Measurements from ENCODE around the gene MRPS22.
A peak's percentile ranks its signal among the peaks of the same experiment; 100 is the strongest.

Gene MRPS22

GRCh38 chr3:139343895-139344856, at the start of gene MRPS22:
TSS of gene MRPS22 (plus strand) at chr3:139344020. CDS start at chr3:139344027, 7 bp downstream.
- peak; percentile 64 to 71 for DNase-seq

GRCh38 chr3:139295040-139295439, 48.8 kb upstream of the MRPS22 start:
- DNase-seq, result no peak

DNA sequence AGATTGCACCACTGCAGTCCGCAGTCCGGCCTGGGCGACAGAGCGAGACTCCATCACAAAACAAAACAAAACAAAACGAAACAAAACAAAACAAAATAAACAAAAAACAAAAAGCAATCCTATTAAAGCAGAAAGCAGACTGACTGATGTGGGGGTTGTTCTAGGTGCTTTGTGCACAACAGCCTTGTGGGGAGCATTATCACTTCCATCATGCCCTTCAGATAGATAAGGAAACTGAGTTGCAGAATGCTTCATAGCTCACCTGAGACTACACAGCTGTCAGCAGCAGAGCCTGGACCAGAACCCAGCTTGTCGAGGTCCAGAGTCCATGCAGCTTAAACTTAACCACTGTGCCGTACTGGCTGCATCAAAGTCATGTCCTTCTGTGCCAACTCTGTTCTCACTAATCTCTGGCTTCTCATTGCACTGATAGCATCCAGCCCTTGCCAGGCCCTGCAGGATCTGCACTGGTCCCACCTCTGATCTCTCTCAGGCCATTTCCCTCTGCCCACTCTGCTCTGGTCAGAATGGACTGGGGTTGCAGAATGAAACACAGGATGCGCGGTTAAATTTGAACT, 47.6 kb upstream of the MRPS22 start:
- DNase-seq, result no peak

DNA sequence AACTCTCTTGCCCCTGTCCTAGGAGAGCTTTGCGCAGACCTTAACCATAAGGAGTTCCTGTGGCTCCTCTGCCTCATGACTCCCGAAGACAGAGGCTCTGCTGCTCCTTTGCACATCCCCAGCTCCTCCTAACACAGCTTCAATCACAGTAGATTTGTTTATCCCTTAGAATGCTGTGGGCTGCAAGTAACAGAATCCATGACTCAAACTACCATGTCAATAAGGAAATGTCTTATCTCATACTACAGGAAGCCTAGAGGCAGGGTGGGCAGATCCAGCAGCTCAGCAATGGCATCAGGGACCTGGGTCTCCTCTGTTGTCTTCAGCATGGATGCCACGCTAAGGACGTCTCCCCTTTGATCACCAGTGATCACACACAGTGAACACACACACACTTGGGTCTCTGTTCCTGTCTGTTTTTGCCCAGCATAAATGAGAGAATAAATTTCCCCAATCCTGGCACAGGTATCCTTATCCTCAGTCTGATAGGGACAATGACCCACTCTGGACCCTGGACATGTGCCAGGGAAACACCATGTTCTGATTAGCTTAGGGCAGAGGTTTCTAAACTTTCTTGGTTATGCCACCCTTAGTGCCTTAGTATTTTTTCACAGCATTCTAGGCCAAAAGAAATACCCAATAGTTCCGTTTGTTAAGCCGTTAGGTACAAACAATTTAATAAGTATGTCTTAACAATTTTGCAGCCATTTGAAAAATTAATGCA, 46.1 kb upstream of the MRPS22 start:
- DNase-seq, result no peak

DNA sequence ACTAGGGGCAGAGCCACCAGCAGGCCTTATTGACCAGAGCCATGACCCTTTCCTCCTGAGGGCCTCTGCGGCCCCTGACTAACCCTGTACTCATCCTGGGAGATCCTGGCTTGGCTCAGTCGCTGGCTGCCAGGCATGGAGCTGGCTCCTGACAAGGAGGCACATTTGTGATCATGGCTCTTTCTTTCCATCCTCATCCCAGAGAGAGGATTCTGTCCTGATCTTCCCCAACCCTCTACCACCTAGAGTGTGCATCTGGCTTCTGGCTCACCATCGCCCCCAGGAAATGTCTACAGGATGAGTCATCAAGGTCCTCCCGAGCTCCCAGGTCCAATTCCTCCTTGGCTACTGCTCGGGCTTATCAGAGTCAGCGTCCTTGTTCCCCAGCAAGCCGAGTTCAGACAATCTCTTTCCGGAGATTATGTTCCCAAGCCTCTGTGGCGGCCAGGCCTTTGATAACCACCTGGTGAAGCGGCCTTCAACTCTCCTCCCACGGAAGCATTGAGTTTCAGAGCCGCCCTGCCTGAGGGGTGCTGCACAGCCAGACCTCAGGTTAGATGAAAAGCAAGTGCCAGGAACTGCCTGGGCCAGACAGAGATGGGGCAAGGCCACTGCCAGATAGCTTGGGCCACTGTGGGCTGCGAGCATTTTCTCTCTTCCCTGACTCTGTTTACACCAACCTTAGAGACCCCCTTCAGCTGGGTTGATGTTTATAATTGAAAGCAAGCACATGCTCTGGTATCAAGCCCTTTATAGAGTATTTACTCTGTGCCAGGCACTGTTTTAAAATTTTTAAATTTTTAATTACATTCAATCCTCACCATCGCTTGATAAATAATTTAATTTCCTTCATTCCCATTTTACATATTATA, 44.3 kb upstream of the MRPS22 start:
- DNase-seq, result no peak

GRCh38 chr3:139300416-139300815, 43.4 kb upstream of the MRPS22 start:
- no peak for DNase-seq

- DNase-seq, result no peak
Measured at GRCh38 chr3:139301183-139301582, 42.6 kb upstream of the MRPS22 start.

- no peak for DNase-seq
Measured at GRCh38 chr3:139301654-139302053, 42.2 kb upstream of the MRPS22 start.

DNA sequence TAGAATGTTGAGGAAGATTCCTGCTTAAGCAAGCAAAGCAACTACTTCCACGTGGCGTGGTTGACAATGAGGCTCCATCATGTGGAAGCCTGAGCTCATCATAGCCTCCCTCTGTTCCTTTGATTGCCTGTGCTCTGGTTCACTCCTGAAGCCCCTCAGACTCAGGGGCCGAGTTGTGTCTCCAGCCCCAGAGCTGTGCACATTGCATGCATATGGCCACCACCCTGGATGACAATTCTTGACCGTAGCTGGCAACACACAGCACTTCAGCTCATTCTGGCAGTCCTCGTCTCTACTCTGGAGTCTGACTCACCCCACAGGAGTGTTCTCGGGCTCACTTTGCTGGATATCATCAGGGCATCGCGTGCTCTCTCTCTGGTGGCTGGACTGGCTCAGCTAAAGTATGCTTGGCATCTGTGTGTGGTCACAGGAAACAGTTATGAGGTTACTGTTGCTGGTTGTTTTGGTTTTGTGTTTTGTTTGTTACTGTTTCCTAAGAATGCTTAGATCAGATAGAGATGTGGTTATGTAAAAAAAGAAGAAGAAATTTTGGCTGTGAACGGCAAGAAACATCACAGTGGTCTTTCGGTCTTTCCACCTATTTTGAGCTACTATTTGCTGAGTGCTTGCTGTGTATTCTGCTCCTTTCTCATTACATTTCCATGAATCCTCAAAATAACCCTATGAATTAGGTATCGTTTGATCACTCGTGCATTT, 41.6 kb upstream of the MRPS22 start:
- no peak for DNase-seq

GRCh38 chr3:139302801-139303113, 41.1 kb upstream of the MRPS22 start:
- no peak for DNase-seq

DNA sequence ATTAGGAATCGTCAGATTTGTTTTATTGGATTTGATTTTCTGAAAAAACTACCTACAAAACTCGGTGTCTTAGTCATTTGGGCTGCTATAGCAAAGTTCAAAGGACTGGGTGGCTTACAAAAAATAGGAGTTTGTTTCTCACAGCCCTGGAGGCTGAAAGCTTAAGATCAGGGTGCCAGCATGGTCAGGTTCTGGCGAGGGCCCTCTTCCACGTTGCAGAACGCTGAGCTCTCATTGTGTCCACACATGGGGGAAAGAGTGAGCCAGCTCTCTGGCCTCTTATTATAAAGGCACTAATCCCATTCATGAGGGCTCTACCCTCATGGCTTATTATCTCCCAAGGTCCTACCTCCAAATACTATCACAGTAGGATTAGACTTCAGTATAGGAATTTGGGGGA, 40.6 kb upstream of the MRPS22 start:
- DNase-seq, result no peak

- DNase-seq, result no peak
Measured at GRCh38 chr3:139304383-139304782, 39.4 kb upstream of the MRPS22 start.

DNA sequence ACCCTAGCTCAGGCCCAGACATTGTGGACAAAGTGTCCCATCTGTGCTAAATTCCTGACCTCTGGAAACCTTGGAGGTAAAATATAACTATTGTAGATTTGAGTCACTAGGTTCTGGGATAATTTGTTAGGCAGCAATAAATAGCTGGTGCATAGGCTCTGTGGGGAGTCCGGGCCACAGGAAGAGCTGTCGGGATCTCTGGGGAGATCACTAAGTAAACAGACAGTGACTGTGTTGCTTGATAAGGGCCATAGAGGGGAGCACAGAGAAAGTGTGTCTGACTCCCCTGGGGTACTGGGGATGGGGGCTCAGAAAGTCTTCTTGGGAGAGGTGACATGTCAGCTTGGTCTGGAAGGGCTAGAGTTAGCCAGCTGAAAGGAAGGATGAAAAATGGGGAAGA, 37.7 kb upstream of the MRPS22 start:
- no peak for DNase-seq

DNA sequence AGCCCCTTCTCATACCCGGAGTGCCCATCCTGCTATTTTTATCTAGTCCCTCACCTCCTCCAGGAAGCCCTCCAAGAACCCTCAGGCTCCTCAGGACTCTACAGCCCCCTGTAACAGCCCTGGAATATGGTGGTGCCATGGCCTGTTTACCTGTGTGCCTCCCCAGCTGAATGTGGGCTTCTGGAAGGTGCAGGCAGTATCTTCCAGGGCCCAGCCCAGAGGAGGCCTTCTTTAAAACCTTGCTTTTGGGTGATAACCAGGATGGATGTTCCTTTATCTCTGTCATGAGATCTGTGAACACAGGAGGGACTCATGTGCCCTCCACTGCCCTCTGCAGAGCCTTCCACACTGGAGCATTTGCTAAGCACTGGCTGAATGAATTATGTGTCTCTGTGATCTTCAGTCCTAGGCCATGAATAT, 36.7 kb upstream of the MRPS22 start:
- DNase-seq, result no peak

DNA sequence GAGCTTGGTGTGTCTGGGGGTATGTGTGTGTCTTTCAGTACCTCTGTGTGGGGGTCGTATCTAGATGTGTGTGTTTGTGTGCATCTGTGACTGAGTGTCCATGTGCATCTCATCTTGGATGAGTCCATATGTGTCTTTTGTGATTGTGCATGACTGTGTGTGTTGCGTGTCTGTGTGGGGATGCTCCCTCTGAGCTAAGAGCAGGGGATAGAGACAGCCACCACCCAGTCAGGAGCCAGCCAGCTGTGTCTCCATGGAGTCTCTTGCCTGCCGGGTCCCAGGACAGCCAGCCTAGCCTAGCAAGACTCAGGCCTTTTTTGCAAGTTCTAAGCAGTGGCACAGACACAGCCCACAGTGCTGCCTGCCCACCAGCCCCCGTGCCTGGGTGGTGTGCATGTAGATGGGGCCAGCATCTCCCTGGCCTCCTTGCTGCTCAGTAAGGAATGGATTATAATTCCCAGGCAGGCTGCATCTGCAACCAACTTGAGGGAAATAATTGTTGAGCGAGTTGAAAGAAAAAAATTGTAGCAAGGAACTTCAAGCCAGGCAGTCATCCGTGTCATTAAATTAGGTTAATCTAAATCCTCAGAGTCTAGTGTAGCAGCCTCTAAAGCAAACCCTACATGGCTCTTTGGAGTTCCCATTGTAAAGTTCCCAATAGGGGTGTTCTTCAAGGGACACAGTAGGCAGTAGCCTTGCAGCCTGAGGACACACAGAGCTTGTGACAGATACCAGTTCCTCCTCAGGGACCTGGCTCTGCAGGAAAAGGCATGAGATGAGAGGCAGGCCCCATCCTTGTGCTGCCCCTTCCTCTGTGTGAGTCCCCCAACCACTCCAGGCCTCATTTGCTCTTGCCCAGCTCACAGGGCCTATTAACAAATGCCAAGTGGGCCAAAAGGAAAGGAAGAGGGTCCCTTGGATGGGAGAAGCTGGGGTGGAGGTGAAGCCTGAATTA, 35.9 kb upstream of the MRPS22 start:
- DNase-seq, result no peak

DNA sequence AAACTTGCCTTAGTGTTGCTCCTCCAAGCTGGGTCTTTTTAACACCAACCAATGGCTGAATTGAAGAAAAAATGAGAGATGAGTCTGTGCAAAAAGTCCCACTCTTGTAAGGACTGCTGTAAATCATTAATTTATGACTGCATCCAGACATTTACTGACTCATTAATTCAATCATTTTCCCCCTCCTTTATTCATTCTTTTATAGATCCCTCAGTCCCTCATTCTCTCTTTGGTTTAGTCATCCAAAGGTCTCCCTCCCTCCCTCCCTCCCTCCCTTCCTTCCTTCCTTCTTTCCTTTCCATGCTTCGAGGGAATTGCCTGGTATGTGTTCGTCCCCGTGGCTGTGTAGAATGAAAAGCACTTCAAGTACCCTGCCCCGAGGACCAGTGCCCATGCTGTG, 35.3 kb upstream of the MRPS22 start:
- DNase-seq, result no peak

DNA sequence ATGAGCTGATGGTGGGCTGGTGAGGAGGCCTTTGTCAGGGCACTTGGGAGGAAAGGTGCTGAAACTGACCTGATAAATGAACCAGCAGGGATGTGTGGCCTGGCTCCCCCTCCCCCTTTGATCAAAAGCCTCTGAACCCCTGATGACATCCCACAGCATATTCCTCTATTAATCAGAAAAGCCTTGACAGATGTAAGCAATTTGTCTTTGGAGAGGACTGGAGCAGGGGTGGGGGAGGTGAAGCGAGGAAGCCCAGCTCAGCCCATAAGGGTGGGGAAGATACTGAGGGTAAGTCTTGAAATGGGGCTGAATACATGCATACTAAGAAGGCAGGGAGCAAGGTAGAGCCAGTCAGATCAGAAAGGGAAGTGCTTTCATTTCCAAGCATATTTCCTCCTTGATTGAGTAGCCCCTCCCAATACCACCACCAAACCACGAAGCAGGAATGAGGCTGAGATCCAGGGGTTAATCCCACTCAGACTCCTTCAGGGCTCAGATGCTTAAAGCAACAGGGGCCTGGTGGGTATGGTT, 34.7 kb upstream of the MRPS22 start:
- no peak for DNase-seq

- DNase-seq, result no peak
Measured at GRCh38 chr3:139309880-139310279, 33.9 kb upstream of the MRPS22 start.

DNA sequence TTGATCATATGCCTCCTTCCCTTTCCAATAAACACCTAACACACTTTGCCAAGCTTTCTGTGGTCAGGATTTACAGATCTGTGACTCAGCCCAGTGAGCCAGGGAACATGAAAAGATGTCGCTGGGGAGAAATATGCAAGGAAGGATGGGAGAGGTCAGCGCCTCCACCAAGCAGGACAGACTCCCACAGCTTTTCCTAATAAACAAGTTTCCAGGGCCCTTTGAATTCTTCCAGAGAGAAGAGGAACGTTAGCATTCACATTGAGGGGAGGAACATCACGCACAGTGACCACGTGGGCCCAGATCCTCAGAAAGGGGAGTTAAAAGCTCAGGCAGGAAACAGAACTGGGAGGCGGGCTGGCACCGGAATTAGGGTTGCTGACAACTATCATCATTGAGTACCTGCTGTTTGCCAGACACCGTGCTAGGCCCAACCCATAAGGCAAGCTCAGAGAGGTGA, 33.3 kb upstream of the MRPS22 start:
- no peak for DNase-seq

DNA sequence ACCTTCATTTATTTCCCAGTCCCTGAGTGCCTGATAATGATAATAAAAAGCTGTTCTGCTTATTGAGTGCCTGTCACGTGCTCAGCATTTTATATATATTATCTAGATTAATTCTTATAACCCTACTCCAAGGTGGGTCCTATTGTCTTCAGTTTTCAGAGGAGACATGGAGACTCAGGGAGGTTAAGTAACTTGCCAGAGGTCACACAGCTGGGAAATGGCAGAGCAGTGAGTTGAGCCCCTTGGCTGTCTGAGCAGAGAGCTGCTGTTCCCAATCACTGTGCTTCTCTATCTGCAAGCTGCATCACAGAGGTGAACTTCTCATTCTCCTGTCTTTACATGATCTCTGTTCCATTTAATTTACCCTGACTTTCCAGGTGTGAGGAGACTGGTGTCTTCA, 32.3 kb upstream of the MRPS22 start:
- DNase-seq, result no peak

DNA sequence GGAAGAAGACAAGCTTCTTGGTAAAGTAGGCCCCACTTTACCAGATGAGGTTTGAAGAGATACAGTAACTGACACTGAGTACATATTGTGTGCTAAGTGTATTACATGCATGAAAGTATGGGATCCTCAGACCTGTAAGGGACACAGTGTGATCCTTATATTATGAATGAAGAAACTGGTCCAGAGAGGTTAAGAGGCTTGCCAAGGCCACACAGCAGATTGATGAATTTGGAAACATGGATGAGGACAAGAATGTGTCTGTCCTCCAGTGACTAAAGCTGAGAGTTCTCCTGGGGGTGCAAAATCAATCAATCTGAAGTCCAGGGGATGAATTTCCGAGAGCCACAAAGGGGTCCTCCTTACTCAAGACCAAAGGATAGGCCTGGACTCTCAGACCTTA, 31.4 kb upstream of the MRPS22 start:
- DNase-seq, result no peak
